Stimulated activated naive CD8-positive, alpha-beta T cell treated with anti-CD3 and anti-CD28 coated beads, Interleukin-15, amount 100 ng/mL, for 72 hours (primary cell): ENCODE data around the gene MYD88.
"Not testable (repeated sequence)": the region's sequence is repeated elsewhere in the genome, so short reads cannot be mapped to it uniquely, and the experiment has no call there.

Experiments
- ATAC-seq: fragments of 150-1000 bp; cut with Tn5 transposase; 2 replicates; pipeline ENCODE4 v1.10.0; 2021; ENCODE audit warnings: mild to moderate bottlenecking, moderate library complexity
- DNase-seq, 2 donors: peaks; one replicate each; pipeline ENCODE4 v3.0.0; 2021 to 2022
- H3K27ac Mint-ChIP-seq, 2 donors: one replicate each; pipeline ENCODE4 v1.8.0; 2022; ENCODE audit warnings: mild to moderate bottlenecking in 2 of 2, mixed read lengths in 2 of 2, moderate library complexity in 2 of 2
- H3K27me3 Mint-ChIP-seq: one replicate; pipeline ENCODE4 v1.8.0; 2022; ENCODE audit warnings: mixed read lengths
- H3K4me1 Mint-ChIP-seq: one replicate; pipeline ENCODE4 v1.8.0; 2022; ENCODE audit warnings: mild to moderate bottlenecking, mixed read lengths
- H3K4me3 Mint-ChIP-seq, 2 donors: one replicate each; pipeline ENCODE4 v1.8.0; 2022; ENCODE audit warnings: mild to moderate bottlenecking in 2 of 2, mixed read lengths in 2 of 2, moderate library complexity in 1 of 2
- H3K9me3 Mint-ChIP-seq, 2 donors: one replicate each; pipeline ENCODE4 v1.8.0; 2022; ENCODE audit warnings: mixed read lengths in 2 of 2

Gene MYD88

GRCh38 chr3:38130631-38131065 lies 7.8 kb upstream of the MYD88 start:
- H3K27ac Mint-ChIP-seq, result peak overlapping the region in 1 of 2 donors; percentile 59
- DNase-seq (no peak), ATAC-seq (no peak)
- no peaks in the 10 kb centered on the region for H3K9me3 Mint-ChIP-seq
- no peak overlapping the region for H3K4me3 Mint-ChIP-seq
- peaks cover 61% of the 10 kb centered on the region for H3K4me1 Mint-ChIP-seq
- no peaks in the 10 kb centered on the region for H3K27me3 Mint-ChIP-seq

GRCh38 chr3:38131621-38132369 lies 6.7 kb upstream of the MYD88 start:
- H3K4me3 Mint-ChIP-seq, result no peak overlapping the region
- no peak for DNase-seq
- no peaks in the 10 kb centered on the region for H3K27me3 Mint-ChIP-seq
- H3K4me1 Mint-ChIP-seq, result peaks cover 69% of the 10 kb centered on the region
- no peaks in the 10 kb centered on the region for H3K9me3 Mint-ChIP-seq
- no peak for ATAC-seq
- H3K27ac Mint-ChIP-seq, result peak overlapping the region in 1 of 2 donors; percentile 55

DNA sequence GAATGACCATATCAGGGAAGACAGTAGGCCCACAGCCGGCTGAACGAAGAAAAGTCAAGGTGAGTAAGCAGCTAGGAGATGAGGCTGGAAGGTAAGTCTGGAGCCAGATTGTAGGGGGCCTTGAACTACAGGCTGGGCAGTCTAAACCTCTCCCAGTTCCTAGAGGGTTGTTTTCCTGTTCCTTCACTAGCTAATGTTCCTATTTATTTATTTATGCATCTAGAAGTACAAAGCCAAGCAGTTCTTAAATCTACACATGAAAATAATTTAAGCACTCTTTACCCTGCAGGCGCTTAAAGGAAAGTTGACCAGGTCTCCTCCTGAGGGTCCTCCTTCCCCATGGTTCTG lies 5.3 kb upstream of the MYD88 start:
- ATAC-seq, result no peak
- peaks cover 79% of the 10 kb centered on the region for H3K4me1 Mint-ChIP-seq
- H3K4me3 Mint-ChIP-seq, result no peak overlapping the region

GRCh38 chr3:38133557-38134405 lies 4.7 kb upstream of the MYD88 start:
- Mint-ChIP-seq H3K4me1 (peaks cover 83% of the 10 kb centered on the region), H3K27ac (peak overlapping the region in 1 of 2 donors; percentile 60), H3K9me3 (no peaks in the 10 kb centered on the region), H3K4me3 (peak overlapping the region in 1 of 2 donors; percentile 13), H3K27me3 (no peaks in the 10 kb centered on the region)
- DNase-seq (no peak), ATAC-seq (no peak)

More for the DNA sequence above, 5.3 kb upstream of the MYD88 start:
- H3K9me3 Mint-ChIP-seq, result no peaks in the 10 kb centered on the region
- no peak for DNase-seq
- no peaks in the 10 kb centered on the region for H3K27me3 Mint-ChIP-seq
- H3K27ac Mint-ChIP-seq, result peak overlapping the region in 1 of 2 donors; percentile 92

DNA sequence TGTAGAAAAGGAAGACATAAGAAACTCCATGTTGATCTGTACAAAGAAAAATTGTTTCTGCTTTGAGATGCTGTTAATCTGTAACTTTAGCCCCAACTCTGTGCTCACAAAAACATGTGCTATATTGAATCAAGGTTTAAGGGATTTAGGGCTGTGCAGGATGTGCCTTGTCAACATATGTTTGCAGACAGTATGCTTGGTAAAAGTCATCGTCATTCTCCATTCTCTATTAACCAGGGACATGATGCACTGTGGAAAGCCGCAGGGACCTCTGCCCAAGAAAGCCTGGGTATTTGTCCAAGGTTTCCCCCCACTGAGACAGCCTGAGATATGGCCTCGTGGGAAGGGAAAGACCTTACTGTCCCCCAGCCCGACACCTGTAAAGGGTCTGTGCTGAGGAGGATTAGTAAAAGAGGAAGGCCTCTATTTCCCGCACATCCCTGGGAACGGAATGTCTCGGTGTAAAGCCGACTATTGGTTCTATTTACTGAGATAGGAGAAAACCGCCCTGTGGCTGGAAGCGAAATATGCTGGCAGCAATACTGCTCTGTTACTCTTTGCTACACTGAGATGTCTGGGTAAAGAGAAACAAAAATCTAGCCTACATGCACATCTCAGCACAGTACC lies 3.8 kb upstream of the MYD88 start:
- DNase-seq, H3K9me3 Mint-ChIP-seq, ATAC-seq, H3K27me3 Mint-ChIP-seq: not testable (repeated sequence)
- Mint-ChIP-seq H3K4me1 (peaks cover 79% of the 10 kb centered on the region), H3K4me3 (peak overlapping the region; percentile 90), H3K27ac (peak overlapping the region in 1 of 2 donors; percentile 60)

DNA sequence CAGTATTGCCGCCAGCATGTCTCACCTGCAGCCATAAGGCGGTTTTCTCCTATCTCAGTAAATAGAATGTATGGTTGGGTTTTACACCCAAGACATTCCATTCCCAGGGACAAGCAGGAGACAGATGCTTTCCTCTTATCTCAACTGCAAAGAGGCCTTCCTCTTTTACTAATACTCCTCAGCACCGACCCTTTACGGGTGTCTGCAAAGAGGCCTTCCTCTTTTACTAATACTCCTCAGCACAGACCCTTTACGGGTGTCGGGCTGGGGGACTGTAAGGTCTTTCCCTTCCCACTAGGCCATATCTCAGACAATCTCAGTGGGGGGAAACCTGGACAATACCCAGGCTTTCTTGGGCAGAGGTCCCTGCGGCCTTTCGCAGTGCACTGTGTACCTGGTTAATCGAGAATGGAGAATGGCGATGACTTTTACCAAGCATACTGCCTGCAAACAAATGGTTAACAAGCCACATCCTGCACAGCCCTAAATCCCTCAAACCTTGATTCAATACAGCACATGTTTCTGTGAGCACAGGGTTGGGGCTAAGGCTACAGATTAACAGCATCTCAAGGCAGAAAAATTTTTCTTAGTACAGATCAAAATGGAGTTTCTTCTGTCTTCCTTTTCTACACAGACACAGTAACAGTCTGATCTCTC lies 2.7 kb upstream of the MYD88 start:
- not testable (repeated sequence) for ATAC-seq, H3K9me3 Mint-ChIP-seq, H3K27me3 Mint-ChIP-seq
- Mint-ChIP-seq H3K27ac (peak overlapping the region; percentile 90 to 91), H3K4me3 (peak overlapping the region; percentile 90), H3K4me1 (peaks cover 83% of the 10 kb centered on the region)
- peak; percentile 19 to 43 for DNase-seq

DNA sequence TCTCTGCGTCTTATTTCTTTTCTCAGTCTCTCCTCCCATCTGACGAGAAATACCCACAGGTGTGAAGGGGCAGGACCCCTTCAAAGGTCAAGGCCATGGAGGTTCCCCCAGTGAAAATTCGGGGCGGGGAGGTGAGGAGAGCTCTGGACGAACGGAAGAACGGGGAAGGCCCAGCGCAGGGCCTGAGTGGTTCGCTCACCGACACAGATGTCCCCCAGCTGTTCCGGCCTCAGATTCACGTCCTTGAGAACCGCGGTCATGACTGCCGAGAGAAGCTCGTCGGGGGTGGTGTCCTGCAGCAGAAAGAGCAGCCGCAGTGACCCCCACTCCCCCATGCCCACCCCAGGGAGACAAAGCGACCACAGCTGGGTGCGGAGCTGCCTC lies 2.1 kb upstream of the MYD88 start:
- DNase-seq, result peak; percentile 19 to 41
- Mint-ChIP-seq H3K4me3 (peak overlapping the region; percentile 90), H3K27ac (peak overlapping the region; percentile 90 to 91), H3K9me3 (no peaks in the 10 kb centered on the region), H3K4me1 (peaks cover 86% of the 10 kb centered on the region), H3K27me3 (no peaks in the 10 kb centered on the region)
- peak; percentile 10 for ATAC-seq

DNA sequence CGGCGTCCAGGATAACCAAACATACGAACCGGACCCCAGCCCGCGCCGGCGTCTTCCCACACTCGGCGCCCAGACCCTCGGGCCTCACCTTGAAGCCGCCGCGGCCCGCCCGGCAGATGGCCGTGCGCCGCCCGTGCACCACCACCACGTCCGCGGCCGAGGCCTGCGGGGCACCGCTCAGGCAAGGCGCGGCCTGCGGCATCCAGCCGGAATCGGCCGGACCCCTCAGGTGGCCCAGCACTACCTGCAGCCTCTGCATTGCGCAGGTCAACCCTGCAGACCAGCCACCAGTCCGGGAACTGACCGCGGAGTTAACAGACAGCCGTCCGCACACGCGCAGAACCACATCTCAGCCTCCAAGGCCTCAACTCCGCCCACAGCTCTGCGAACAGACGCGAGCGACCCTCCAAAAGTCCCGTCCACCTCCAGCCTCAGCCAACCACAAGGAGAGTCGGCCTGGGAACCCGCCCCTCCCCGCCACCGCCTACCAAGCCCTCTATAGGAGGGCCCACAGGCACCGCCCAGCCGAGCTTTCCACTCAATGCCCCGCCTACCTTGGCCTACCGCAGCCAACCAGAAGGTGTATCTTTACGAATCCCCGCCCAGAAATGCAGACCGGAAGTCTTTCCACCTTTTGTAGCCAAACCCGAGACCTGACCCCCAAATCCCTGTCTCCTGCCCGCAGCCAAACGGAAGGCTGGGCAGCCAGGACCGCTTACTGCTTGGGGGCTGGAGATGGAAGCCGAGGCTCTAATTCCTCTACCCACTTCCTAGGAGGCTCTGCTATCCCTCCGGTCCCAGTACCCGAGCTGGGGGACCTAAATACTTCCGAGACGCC lies 1.5 kb upstream of the MYD88 start, which contains the start of gene ACAA1:
Gene ACAA1 (minus strand): TSS at position 351 of the 838 bp plus-strand sequence. CDS start 92 bp downstream, at position 259.
- Mint-ChIP-seq H3K9me3 (no peaks in the 10 kb centered on the region), H3K27me3 (no peaks in the 10 kb centered on the region), H3K27ac (peak within 1 kb of the TSS; percentile 91 to 97), H3K4me3 (peak within 1 kb of the TSS; percentile 90), H3K4me1 (peaks cover 86% of the 10 kb centered on the region)
- DNase-seq (peak; percentile 96 to 98), ATAC-seq (peak; percentile 91)

DNA sequence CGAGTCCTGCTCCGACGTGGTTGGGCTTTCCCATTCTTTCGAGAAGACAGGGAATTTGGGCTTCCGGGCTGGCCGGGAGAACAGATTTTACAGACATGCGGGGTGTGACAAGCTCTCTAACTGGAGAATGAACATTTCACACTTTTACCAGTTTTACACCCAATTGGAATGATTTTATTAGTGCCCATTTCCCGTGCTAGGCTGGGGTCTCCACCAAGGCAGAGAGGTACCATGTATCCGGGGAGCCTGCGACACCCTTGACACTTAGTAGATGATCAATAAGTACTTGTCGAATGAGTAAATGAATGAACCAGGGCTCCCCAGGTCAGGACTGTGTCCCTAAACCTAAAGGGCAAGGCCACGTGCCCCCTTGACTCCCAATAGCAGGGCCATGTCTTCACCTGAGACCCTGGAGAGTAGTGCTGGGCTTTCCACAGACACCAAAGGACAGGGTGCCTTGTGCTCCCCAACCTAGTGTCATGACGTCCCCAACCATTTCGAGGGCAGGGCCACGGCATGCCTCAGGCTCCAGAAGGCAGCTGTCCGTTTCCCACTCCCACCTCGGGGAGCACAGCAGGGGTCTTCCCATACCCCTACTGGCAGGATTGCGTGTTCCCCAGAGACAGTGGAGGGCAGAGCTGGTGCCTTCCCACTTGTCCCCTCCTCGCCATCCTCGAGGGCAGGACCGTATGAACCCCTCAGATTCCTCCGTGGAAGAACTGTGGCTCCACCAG lies 679 bp upstream of the MYD88 start:
- H3K27me3 Mint-ChIP-seq, result no peaks in the 10 kb centered on the region
- peaks cover 82% of the 10 kb centered on the region for H3K4me1 Mint-ChIP-seq
- DNase-seq, result peak; percentile 49 to 53
- peak overlapping the region; percentile 91 to 97 for H3K27ac Mint-ChIP-seq
- peak; percentile 26 for ATAC-seq
- no peaks in the 10 kb centered on the region for H3K9me3 Mint-ChIP-seq
- H3K4me3 Mint-ChIP-seq, result peak overlapping the region; percentile 90

GRCh38 chr3:38139191-38139590 lies 730 bp downstream of the MYD88 start:
- peaks cover 68% of the 10 kb centered on the region for H3K4me1 Mint-ChIP-seq
- DNase-seq (no peak), ATAC-seq (no peak)
- peak overlapping the region; percentile 91 to 97 for H3K27ac Mint-ChIP-seq
- no peaks in the 10 kb centered on the region for H3K27me3 Mint-ChIP-seq
- no peaks in the 10 kb centered on the region for H3K9me3 Mint-ChIP-seq
- H3K4me3 Mint-ChIP-seq, result peak overlapping the region; percentile 90

DNA sequence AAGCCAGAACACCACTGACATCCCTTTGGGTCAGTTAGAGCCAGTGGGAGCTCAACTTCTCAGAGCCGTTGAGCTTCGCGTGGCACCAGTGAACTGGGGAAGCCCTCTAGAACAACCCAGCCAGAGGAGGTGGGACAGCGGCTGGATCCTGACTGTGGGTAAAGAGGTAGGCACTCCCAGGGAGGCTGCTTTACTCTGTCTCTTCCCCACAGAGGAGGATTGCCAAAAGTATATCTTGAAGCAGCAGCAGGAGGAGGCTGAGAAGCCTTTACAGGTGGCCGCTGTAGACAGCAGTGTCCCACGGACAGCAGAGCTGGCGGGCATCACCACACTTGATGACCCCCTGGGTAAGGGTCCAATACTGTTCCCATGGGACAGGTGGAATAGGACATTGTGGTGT lies 1.2 kb downstream of the MYD88 start:
- Mint-ChIP-seq H3K27me3 (no peaks in the 10 kb centered on the region), H3K4me3 (peak overlapping the region; percentile 90), H3K9me3 (no peaks in the 10 kb centered on the region), H3K4me1 (peaks cover 65% of the 10 kb centered on the region), H3K27ac (no peak overlapping the region)
- ATAC-seq (no peak), DNase-seq (no peak)

- DNase-seq (no peak), ATAC-seq (no peak)
- Mint-ChIP-seq H3K4me3 (peak overlapping the region; percentile 49 to 90), H3K27ac (no peak overlapping the region), H3K4me1 (peaks cover 56% of the 10 kb centered on the region), H3K27me3 (no peaks in the 10 kb centered on the region), H3K9me3 (no peaks in the 10 kb centered on the region)
Observed at GRCh38 chr3:38140326-38141172, 2.1 kb downstream of the MYD88 start.
